Astrocyte (in vitro differentiated cells and primary cell): Measurements from ENCODE around the gene FES. TPM values are rescaled to one million over a fixed set of nuclear protein-coding genes. Genes with fewer than 3 reads are reported as not detected.

Source experiments
- DNase-seq: peaks from one replicate; pipeline ENCODE4 v3.0.0-alpha.2; 2010; ENCODE audit warnings: low read depth
- FAIRE-seq: peaks from 2 replicates; lab custom pipeline; 2011; peaks lifted over from hg19 to GRCh38; lab: Jason Lieb, UNC
- H2AFZ ChIP-seq: 2 replicates; pipeline ENCODE4 v1.6.0; 2012; ENCODE audit warnings: low read depth, low read length, inconsistent platforms
- H3K27ac ChIP-seq: 2 replicates; pipeline ENCODE4 v1.5.1; 2011; ENCODE audit warnings: low read depth, low read length, inconsistent platforms
- H3K27me3 ChIP-seq: 2 replicates; pipeline ENCODE4 v1.6.0; 2011; ENCODE audit warnings: low read length, inconsistent platforms; ENCODE audit not compliant: insufficient read depth
- H3K36me3 ChIP-seq: 2 replicates; pipeline ENCODE4 v1.5.1; 2011; ENCODE audit warnings: low read length, inconsistent platforms; ENCODE audit not compliant: insufficient read depth
- H3K4me1 ChIP-seq: 2 replicates; pipeline ENCODE4 v1.5.1; 2011; ENCODE audit warnings: low read length, inconsistent platforms; ENCODE audit not compliant: insufficient read depth
- H3K4me2 ChIP-seq: 2 replicates; pipeline ENCODE4 v1.6.0; 2012; ENCODE audit warnings: low read length, inconsistent platforms
- H3K4me3 ChIP-seq: 2 replicates; pipeline ENCODE4 v1.5.1; 2011; ENCODE audit warnings: low read depth, mild to moderate bottlenecking, low read length, inconsistent platforms; ENCODE audit not compliant: insufficient read depth
- H3K79me2 ChIP-seq: 2 replicates; pipeline ENCODE4 v1.6.0; 2012; ENCODE audit warnings: mild to moderate bottlenecking, low read length, inconsistent platforms; ENCODE audit not compliant: insufficient read depth
- H3K9ac ChIP-seq: 2 replicates; pipeline ENCODE4 v1.6.0; 2012; ENCODE audit warnings: mild to moderate bottlenecking, low read length, inconsistent platforms
- H3K9me3 ChIP-seq: 2 replicates; pipeline ENCODE4 v1.5.1; 2012; ENCODE audit warnings: low read depth, mild to moderate bottlenecking, low read length, inconsistent platforms; ENCODE audit not compliant: insufficient read depth
- H4K20me1 ChIP-seq: 2 replicates; pipeline ENCODE4 v1.6.0; 2012; ENCODE audit warnings: low read length, inconsistent platforms; ENCODE audit not compliant: insufficient read depth
- H3K27ac Mint-ChIP-seq: one replicate; pipeline ENCODE4 v1.8.0; 2021; ENCODE audit warnings: mild to moderate bottlenecking, mixed read lengths; ENCODE audit not compliant: unreplicated experiment
- H3K27me3 Mint-ChIP-seq: one replicate; pipeline ENCODE4 v1.8.0; 2021; ENCODE audit warnings: low read depth, mixed read lengths; ENCODE audit not compliant: unreplicated experiment
- H3K36me3 Mint-ChIP-seq: one replicate; pipeline ENCODE4 v1.8.0; 2021; ENCODE audit warnings: low read depth, mixed read lengths; ENCODE audit not compliant: unreplicated experiment
- H3K4me1 Mint-ChIP-seq: one replicate; pipeline ENCODE4 v1.8.0; 2021; ENCODE audit warnings: low read depth, mixed read lengths; ENCODE audit not compliant: unreplicated experiment
- H3K4me3 Mint-ChIP-seq: one replicate; pipeline ENCODE4 v1.8.0; 2021; ENCODE audit warnings: mild to moderate bottlenecking, moderate library complexity, mixed read lengths; ENCODE audit not compliant: unreplicated experiment
- H3K9me3 Mint-ChIP-seq: one replicate; pipeline ENCODE4 v1.8.0; 2021; ENCODE audit warnings: mild to moderate bottlenecking, mixed read lengths; ENCODE audit not compliant: unreplicated experiment
- CTCF ChIP-seq: IDR thresholded peaks from 2 replicates; pipeline ENCODE4 v1.5.1; 2011; ENCODE audit warnings: low read depth, mild to moderate bottlenecking, inconsistent platforms, low read length, moderate library complexity; ENCODE audit not compliant: insufficient read depth
- EZH2 ChIP-seq: IDR thresholded peaks from 2 replicates; pipeline ENCODE4 v1.6.1; 2012; ENCODE audit warnings: mild to moderate bottlenecking, low read length, inconsistent platforms; ENCODE audit not compliant: insufficient read depth
- total RNA-seq: library from RNA; stranded (reverse); gene quantifications from 2 replicates; pipeline ENCODE4 v1.2.1, GENCODE V29; 2021

Gene FES
- total RNA-seq, 1 donor from 2014 or later = 7.2 TPM

GRCh38 chr15:90857883-90858443 lies 26.3 kb upstream of the FES start:
- Mint-ChIP-seq H3K4me1 (peaks cover 3% of the 10 kb centered on the region), H3K27ac (no peak overlapping the region), H3K9me3 (no peaks in the 10 kb centered on the region), H3K27me3 (peaks cover 8% of the 10 kb centered on the region), H3K36me3 (no peaks in the 10 kb centered on the region), H3K4me3 (no peak overlapping the region)
- no peaks in the 10 kb centered on the region for H3K36me3 ChIP-seq
- H3K79me2 ChIP-seq = no peaks in the 10 kb centered on the region
- H3K9me3 ChIP-seq = no peaks in the 10 kb centered on the region
- no peak overlapping the region for H3K27ac ChIP-seq
- no peak for FAIRE-seq
- no peaks in the 10 kb centered on the region for H3K27me3 ChIP-seq
- no peak overlapping the region for H3K4me3 ChIP-seq
- H3K9ac ChIP-seq = no peak overlapping the region
- no peaks in the 10 kb centered on the region for H4K20me1 ChIP-seq
- H2AFZ ChIP-seq = no peak overlapping the region
- DNase-seq = no peak
- no peak overlapping the region for H3K4me2 ChIP-seq
- TF ChIP-seq EZH2 = no peak
- no peak for TF ChIP-seq CTCF
- peaks cover 4% of the 10 kb centered on the region for H3K4me1 ChIP-seq

GRCh38 chr15:90859234-90860131 lies 24.8 kb upstream of the FES start:
- H3K36me3 Mint-ChIP-seq = no peaks in the 10 kb centered on the region
- H4K20me1 ChIP-seq = no peaks in the 10 kb centered on the region
- no peak overlapping the region for H3K27ac Mint-ChIP-seq
- H3K9me3 Mint-ChIP-seq = no peaks in the 10 kb centered on the region
- peak overlapping the region; percentile 18 for H2AFZ ChIP-seq
- H3K79me2 ChIP-seq = no peaks in the 10 kb centered on the region
- no peaks in the 10 kb centered on the region for H3K36me3 ChIP-seq
- no peak overlapping the region for H3K9ac ChIP-seq
- no peak overlapping the region for H3K4me3 ChIP-seq
- FAIRE-seq = no peak
- TF ChIP-seq EZH2 = no peak
- TF ChIP-seq CTCF = no peak
- H3K27ac ChIP-seq = no peak overlapping the region
- H3K9me3 ChIP-seq = no peaks in the 10 kb centered on the region
- peaks cover 5% of the 10 kb centered on the region for H3K4me1 Mint-ChIP-seq
- H3K4me1 ChIP-seq = peaks cover 4% of the 10 kb centered on the region
- no peak overlapping the region for H3K4me3 Mint-ChIP-seq
- no peak overlapping the region for H3K4me2 ChIP-seq
- no peak for DNase-seq
- H3K27me3 ChIP-seq = no peaks in the 10 kb centered on the region
- H3K27me3 Mint-ChIP-seq = peaks cover 8% of the 10 kb centered on the region

GRCh38 chr15:90860450-90860849 lies 23.9 kb upstream of the FES start:
- H3K9me3 Mint-ChIP-seq = no peaks in the 10 kb centered on the region
- H3K4me3 ChIP-seq = no peak overlapping the region
- H3K36me3 Mint-ChIP-seq = no peaks in the 10 kb centered on the region
- no peaks in the 10 kb centered on the region for H3K9me3 ChIP-seq
- no peak overlapping the region for H3K4me3 Mint-ChIP-seq
- no peak overlapping the region for H3K27ac ChIP-seq
- no peak for DNase-seq
- H3K79me2 ChIP-seq = no peaks in the 10 kb centered on the region
- peaks cover 5% of the 10 kb centered on the region for H3K4me1 Mint-ChIP-seq
- H3K36me3 ChIP-seq = no peaks in the 10 kb centered on the region
- no peaks in the 10 kb centered on the region for H3K27me3 ChIP-seq
- no peak for TF ChIP-seq CTCF
- H4K20me1 ChIP-seq = no peaks in the 10 kb centered on the region
- H3K27me3 Mint-ChIP-seq = peaks cover 8% of the 10 kb centered on the region
- H3K27ac Mint-ChIP-seq = no peak overlapping the region
- FAIRE-seq = no peak
- no peak overlapping the region for H3K4me2 ChIP-seq
- H3K9ac ChIP-seq = no peak overlapping the region
- peaks cover 4% of the 10 kb centered on the region for H3K4me1 ChIP-seq
- no peak overlapping the region for H2AFZ ChIP-seq
